ENCODE results near the gene GPR55. TPM values are rescaled to one million over a fixed set of nuclear protein-coding genes. Genes with fewer than 3 reads are reported as not detected.

GPR55 gene
- total and polyA plus RNA-seq, 2 of the 8 experiments (the other 6 are each of a cell fraction or from before 2014, with no cell fraction given), result not detected

- TF ChIP-seq HDAC2 (IDR thresholded peaks at IDR 0.05; ENCODE audit: borderline replicate concordance in 1 of 2, low read depth in 2 of 2, low read length in 2 of 2), result 0 out of 4 replicates have a peak, but pooled peaks of 1 of the 2 experiments have one; percentile 67
- peak; percentile 37; the same call in 1 of the 2 replicates for TF ChIP-seq PHF8 (conservative IDR thresholded peaks at IDR 0.05; ENCODE audit: low read depth, low read length)
- no peak for TF ChIP-seq CBX5 (IDR thresholded peaks at IDR 0.05; ENCODE audit: low read depth, low read length)
These were observed 60.3 kb downstream of the GPR55 start, which contains the start of gene ITM2C (continued) for GRCh38 chr2:230864605-230865306.

Measured in H1 (cell line).